ENCODE data around the gene HSD17B4.
"Not testable (repeated sequence)": the region's sequence is repeated elsewhere in the genome, so short reads cannot be mapped to it uniquely, and the experiment has no call there.

The HSD17B4 gene

GRCh38 chr5:119432674-119433237 lies 19.5 kb upstream of the HSD17B4 start:
- in situ Hi-C loops (cut with HindIII; ENCODE audit: low sequenced_read_pairs), result not testable (repeated sequence)

- in situ Hi-C loops (cut with HindIII; ENCODE audit: low sequenced_read_pairs), result no loop called here
Measured at GRCh38 chr5:119435436-119436132, 16.7 kb upstream of the HSD17B4 start.

DNA sequence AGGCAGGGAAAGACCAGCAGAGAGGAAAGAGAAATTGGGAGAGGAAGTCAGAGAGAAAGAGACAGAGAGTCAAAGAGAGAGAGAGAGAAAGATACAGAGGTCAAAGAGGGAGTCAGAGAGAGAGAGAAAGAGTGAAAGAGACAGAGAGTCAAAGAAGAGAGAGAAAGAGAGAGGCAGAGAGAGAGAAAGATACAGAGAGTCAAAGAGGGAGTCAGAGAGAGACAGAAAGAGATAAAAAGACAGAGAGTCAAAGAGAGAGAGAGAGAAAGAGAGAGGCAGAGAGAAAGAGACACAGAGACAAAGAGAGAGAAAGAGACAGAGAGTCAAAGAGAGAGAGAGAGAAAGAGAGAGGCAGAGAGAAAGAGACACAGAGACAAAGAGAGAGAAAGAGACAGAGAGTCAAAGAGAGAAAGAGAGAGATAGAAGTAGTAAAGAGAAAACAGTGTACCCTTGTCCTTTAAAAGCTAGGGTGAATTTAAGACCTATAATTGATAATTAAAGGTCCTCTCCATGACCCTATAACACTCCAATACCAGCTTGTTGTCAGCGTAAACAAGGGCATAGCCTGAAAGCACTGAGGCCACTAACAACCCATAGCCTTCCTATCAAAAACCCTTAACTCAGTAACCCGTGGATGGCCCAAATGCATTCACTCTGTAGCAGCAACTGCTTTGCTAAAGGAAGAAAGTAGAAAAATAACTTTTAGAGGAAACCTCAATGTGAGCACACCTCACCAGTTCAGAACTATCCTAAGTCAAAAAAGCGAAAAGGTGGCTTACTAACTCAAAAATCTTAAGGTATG lies 14.3 kb upstream of the HSD17B4 start:
- in situ Hi-C loops (cut with HindIII; ENCODE audit: low sequenced_read_pairs), result not testable (repeated sequence)

DNA sequence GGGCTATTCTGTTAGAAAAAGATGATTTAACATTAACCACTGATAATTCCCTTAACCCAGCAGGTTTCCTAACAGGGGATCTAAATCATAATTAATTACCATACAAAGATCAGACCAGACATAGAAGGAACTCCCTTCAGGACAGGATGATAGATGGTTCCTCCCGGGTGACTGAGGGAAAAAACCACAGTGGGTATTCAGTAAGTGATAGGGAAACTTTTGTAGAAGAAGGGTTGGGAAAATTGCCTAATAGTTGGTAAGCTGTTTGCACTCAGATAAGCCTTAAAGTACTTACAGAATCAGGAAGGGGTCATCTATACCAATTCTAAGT lies 13.7 kb upstream of the HSD17B4 start:
- in situ Hi-C loops (cut with HindIII; ENCODE audit: low sequenced_read_pairs), result not testable (repeated sequence)

GRCh38 chr5:119439140-119439631 lies 13.1 kb upstream of the HSD17B4 start:
- in situ Hi-C loops (cut with HindIII; ENCODE audit: low sequenced_read_pairs), result no loop called here

- in situ Hi-C loops (cut with HindIII; ENCODE audit: low sequenced_read_pairs), result not testable (repeated sequence)
Measured at GRCh38 chr5:119439632-119440031, 12.7 kb upstream of the HSD17B4 start.

DNA sequence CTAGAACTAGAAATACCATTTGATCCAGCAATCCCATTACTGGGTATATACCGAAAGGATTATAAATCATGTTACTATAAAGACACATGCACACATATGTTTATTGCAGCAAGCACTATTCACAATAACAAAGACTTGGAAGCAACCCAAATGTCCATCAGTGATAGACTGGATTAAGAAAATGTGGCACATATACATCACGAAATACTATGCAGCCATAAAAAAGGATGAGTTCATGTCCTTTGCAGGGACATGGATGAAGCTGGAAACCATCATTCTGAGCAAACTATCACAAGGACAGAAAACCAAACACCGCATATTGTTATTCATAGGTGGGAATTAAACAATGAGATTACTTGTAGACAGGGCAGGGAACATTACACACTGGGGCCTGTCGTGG lies 7.7 kb upstream of the HSD17B4 start:
- in situ Hi-C loops (cut with HindIII; ENCODE audit: low sequenced_read_pairs), result not testable (repeated sequence)

DNA sequence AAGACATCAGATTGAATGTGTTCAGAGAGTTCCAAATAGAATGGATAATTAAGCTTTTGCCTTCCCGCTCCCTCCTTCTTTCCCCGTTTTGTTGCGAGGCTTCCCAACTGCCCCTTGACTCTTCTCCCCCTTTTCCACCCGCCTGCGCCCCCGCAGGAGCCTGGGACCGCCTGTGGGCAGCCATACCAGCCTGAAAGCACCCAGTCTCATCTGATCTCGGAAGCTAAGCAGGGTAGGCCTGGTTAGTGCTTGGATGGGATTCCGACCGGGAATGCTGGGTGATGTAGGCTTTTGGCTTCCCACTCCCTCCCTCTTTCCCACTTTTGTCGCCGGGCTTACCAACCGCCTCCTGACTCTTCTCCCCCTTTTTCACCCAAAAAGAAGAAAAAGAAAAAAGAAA lies 6.8 kb upstream of the HSD17B4 start:
- in situ Hi-C loops (cut with HindIII; ENCODE audit: low sequenced_read_pairs), result no loop called here

GRCh38 chr5:119449882-119450281 lies 2.4 kb upstream of the HSD17B4 start:
- in situ Hi-C loops (cut with HindIII; ENCODE audit: low sequenced_read_pairs), result no loop called here

DNA sequence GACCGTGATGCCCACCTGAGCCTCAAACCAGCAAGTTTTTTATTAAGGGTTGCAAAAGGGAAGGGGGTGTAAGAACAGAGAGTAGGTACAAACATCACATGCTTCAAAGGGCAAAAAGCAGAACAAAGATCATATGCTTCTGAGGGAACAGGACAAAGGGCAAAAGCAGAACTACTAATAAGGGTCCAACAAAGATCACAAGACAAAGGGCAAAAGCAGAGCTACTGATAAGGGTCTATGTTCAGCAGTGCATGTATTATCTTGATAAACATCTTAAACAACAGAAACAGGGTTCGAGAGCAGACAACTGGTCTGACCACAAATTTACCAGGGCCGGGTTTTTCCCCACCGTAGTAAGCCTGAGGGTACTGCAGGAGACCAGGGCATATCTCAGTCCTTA lies 1.7 kb upstream of the HSD17B4 start:
- in situ Hi-C loops (cut with HindIII; ENCODE audit: low sequenced_read_pairs), result not testable (repeated sequence)

DNA sequence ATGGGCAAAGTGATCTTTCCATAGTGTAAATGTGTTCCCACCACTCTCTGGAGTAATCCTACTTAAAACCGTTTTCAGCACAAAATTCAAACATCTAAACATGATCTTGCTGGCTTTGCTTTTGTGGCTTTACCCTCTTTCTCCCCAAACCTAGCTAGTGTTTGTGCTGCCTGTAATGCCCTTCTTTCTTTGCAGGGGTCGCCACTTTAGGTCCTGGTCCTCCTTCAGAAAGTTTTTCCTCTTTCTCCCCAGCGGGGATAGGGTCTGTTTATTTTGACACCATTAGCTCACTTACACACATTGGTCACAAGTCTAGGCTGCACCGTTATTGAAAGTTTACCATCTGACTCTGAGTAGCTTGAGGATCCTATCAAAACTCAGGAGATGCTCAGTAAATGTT lies 736 bp upstream of the HSD17B4 start:
- in situ Hi-C loops (cut with HindIII; ENCODE audit: low sequenced_read_pairs), result no loop called here

DNA sequence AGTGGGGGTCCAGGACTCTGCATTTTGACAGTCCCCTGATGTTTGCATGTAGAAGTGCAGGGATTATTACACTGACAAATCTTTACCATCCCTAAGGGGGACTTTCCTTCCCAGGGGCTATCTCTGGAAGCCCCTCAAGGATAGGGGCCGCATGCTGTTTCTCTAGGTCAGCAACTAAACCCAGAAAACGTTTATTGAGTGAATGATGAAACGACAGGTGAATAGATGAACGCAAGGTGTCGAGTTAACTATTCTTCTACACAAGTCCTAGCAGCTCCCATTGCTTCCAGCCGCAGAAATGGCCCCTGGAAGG lies 281 bp upstream of the HSD17B4 start:
- in situ Hi-C loops (cut with HindIII; ENCODE audit: low sequenced_read_pairs), result no loop called here

DNA sequence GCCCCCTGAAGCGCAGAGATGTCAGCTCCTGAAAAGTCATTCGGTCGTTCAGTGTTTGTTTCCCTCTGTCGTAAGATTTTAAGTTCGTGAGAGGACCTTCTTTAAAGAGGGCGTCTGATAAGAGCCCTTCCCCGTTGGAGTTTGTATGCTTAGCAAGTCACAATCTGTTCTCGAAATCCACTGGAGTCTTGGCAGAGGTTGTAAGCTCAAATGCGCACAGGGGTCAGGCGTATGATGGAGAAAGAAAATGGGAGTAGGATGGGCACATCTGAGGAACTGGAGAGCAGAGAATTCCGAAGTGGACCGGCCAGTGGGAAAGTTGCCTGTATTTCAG lies 710 bp downstream of the HSD17B4 start:
- in situ Hi-C loops (cut with HindIII; ENCODE audit: low sequenced_read_pairs), result no loop called here

- in situ Hi-C loops (cut with HindIII; ENCODE audit: low sequenced_read_pairs), result no loop called here
Measured at GRCh38 chr5:119454171-119454570, 1.9 kb downstream of the HSD17B4 start.

- in situ Hi-C loops (cut with HindIII; ENCODE audit: low sequenced_read_pairs), result no loop called here
Measured at GRCh38 chr5:119458911-119459632, 6.8 kb downstream of the HSD17B4 start.

DNA sequence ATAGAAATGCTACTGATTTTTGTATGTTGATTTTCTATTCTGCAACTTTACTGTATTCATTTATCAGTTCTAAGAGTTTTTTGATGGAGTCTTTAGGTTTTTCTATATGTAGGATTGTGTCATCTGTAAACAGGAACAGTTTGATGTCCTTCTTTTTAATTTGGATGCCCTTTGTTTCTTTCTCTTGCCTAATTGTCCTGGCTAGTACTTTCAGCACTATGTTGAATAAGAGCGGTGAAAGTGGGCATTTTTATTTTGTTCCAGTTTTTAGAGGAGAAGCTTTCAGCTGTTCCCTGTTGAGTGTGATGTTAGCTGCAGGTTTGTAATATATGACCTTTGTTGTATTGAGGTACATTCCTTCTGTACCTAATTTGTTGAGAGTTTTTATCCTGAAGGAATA lies 13.3 kb downstream of the HSD17B4 start:
- in situ Hi-C loops (cut with HindIII; ENCODE audit: low sequenced_read_pairs), result no loop called here

DNA sequence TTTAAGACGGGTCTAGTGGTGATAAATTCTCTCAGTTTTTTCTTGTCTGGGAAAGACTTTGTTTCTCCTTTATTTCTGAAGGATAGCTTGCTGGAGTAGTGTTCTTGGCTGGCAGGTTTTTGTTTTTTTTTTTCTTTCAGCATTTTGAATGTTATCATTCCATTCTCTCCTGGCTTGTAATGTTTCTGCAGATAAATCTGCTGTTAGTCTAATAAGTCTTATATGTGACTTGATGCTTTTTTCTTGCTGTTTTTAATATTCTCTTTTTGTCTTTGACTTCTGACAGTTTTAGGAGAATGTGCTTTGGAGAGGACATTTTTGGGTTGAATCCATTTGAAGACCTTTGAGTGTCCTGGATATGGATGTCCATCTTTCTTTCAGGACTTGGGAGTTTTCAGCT lies 16.0 kb downstream of the HSD17B4 start:
- in situ Hi-C loops (cut with HindIII; ENCODE audit: low sequenced_read_pairs), result no loop called here

DNA sequence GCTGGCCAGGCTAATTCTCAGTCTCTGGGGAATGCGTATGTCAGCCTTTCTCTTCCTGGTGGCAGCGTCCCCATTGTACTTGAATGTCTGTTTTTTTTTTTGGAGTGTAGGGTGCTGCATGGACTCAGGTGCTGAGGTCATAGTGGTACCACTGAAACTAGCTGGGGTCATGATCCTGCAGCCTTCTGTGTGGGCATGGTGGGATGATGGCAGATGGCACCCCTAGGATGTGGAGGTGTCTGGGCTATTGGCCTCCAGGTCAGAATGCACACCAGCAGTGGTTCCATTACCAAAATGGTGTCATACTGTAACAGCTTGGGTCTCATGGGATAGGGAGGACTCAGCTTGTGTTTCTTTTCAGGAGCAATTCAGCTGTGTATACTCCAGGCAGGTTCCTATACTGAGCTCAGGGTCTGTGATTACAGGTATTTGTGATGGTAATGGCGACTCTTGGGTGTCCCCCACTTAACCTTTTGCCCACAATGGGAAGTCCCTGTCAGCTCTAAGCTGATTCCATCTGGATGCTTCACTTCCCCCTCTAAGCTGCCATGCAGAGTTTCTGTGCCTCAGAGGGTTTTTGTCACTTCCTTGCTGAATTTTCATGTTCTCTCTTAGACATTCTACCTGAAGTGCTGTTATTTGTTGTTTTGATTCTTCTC lies 17.9 kb downstream of the HSD17B4 start:
- in situ Hi-C loops (cut with HindIII; ENCODE audit: low sequenced_read_pairs), result no loop called here

- in situ Hi-C loops (cut with HindIII; ENCODE audit: low sequenced_read_pairs), result no loop called here
Measured at GRCh38 chr5:119470851-119471451, 18.7 kb downstream of the HSD17B4 start.

GRCh38 chr5:119473241-119473640 lies 20.9 kb downstream of the HSD17B4 start:
- in situ Hi-C loops (cut with HindIII; ENCODE audit: low sequenced_read_pairs), result no loop called here

- in situ Hi-C loops (cut with HindIII; ENCODE audit: low sequenced_read_pairs), result no loop called here
Measured at GRCh38 chr5:119476341-119476740, 24.0 kb downstream of the HSD17B4 start.
